ENCODE results near the gene ARPC5L.
"Not testable (repeated sequence)": the region's sequence is repeated elsewhere in the genome, so short reads cannot be mapped to it uniquely, and the experiment has no call there.

ARPC5L gene

GRCh38 chr9:124841075-124841821 is 20.7 kb upstream of the ARPC5L start:
- DNase-seq (ENCODE audit: low read depth): no peak

- no peak for DNase-seq (ENCODE audit: low read depth)
Measured at GRCh38 chr9:124843456-124844034, 18.4 kb upstream of the ARPC5L start.

DNA sequence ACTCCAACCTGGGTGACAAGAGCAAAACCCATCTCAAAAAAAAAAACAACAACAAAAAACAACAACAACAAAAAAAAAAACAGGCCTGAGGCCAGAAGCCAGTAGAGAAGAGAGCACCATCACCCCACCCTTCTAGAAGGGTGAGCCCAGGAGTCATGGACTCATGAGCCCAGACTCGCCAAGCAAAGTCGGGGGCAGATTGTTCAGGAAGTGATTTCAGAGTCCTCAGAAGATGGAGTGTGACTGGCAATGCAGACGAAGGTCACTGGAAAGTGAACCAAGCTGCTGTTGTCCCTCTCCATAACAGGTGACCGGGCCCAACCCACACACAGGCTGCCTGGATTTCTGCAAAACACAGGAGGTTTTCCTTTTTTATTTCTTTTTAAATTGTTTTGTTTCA is 17.6 kb upstream of the ARPC5L start:
- DNase-seq (ENCODE audit: low read depth): no peak

- DNase-seq (ENCODE audit: low read depth): not testable (repeated sequence)
Measured at GRCh38 chr9:124846467-124846866, 15.5 kb upstream of the ARPC5L start.

DNA sequence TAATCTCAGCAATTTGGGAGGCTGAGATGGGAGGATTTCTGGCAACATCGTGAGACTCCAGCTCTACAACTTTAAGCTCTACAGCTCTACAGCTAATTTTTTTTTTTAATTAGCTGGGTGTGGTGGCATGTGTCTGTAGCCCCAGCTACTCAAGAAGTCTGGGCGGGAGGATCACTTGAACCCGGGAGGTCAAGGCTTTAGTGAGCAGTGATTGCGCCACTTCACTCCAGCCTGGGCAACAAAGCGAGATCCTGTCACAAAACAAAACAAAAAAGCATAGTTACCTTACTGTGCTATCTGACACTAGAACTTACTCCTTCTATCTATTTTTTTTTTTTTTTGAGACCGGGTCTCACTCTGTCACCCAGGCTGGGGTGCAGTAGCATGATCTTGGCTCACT is 15.0 kb upstream of the ARPC5L start:
- no peak for DNase-seq (ENCODE audit: low read depth)

DNA sequence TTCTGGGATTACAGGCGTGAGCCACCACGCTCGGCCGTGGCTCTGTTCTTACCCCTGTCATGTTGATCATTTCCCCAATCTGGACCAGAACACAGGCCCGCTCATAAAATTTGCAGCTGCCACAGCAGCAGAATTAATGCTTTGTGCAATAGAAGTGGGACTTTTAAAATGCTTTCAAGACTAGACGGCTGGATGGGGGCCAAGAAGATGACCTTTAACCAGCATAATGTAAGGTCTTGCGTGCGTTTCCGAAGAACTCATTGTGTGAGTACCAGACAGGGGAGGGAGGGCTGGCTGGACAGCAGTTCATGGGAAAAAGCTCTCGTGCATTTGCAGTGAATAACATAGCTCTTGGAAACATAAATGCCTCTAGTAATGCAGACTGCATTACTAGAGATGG is 12.1 kb upstream of the ARPC5L start:
- DNase-seq (ENCODE audit: low read depth): no peak

DNA sequence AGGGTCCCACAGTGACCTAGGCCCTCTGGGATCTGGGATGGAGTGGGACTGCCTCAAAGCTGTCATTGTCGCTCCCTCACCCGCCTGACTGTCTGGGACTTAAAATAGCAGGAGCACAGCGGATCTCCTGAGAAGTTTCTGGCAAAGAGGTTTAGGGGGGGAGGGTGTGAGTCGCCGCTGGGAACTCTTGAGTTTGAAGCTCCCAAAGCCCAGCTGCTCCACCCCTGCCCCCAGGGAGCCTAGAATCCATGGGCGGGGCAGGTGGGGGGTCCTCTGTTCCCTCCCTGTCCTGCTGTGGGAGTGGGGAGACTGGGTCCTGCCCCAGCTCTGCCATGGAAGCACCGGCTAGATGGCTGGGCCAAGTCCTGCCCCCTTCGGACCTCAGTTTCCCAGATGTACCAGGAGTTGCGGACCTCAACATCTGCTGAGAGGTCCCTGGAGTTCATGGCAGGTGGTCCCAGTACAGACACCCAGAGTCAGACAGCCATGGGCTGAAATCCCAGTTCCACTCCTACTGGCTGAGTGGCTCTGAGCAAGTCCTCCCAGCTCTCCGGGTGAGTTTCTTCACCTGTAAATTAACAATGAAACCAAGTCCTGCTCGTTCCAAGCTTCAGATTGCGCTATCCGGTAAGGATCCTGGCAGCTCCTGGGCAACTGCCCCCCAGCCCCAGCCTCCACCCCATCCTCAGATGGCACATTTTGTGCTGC is 9.7 kb upstream of the ARPC5L start:
- DNase-seq (ENCODE audit: low read depth): no peak

DNA sequence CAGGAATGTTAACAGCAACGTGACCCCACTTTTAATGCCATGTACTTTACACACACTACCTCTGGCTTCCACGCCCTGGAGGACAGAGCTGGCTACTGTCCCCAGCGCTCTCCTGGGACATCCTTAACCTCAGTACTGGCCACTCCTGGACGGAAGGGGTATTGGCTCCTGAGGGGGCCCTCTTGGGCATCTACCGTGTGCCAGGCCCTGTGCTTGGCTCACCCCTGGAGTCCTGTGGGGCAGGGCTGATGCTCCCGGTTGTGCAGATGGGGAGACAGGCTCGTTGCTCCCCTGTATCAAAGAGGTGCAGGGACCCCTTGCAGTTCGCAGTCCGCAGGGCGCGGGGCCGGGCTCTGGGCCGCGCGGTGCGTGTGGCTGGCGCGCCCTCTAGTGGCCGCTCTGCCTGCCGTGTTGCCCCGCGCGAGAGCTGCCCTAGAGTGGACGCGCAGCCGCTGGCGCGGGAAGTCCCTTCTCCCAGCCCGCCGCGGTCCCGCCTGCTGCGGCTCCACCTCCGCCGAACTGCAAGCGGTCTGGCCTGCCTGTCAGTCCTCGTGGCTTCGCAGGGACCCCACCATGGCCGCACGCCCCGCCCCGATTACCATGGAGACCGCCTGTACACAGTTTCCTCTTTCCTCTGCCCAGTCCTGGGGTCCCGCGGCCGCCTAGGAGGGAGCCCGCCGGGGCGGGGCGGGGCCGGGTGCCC is 8.9 kb upstream of the ARPC5L start, which contains the start of gene WDR38:
WDR38 (plus strand) TSS at position 632 of the 703 bp plus-strand sequence. CDS start 72 bp downstream, outside the sequence.
- no peak for DNase-seq (ENCODE audit: low read depth)

- DNase-seq (ENCODE audit: low read depth): no peak
Measured at GRCh38 chr9:124853605-124854143, 8.3 kb upstream of the ARPC5L start.

- DNase-seq (ENCODE audit: low read depth): no peak
Measured at GRCh38 chr9:124854161-124854560, 7.8 kb upstream of the ARPC5L start.

- no peak for DNase-seq (ENCODE audit: low read depth)
Measured at GRCh38 chr9:124854822-124855221, 7.1 kb upstream of the ARPC5L start.

DNA sequence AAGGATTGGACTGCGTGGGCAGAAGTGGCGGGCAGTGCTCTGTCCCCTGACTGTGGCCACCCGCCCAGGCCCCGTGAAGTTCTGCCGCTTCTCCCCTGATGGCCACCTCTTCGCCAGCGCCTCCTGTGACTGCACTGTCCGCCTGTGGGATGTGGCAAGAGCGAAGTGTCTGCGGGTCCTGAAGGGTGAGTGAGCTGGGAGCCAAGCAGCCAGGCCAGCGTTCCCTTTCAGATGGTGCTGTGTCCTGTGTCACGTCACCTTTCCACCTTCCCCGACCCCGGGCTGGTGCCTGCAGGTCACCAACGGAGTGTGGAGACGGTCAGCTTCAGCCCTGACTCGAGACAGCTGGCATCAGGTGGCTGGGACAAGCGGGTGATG is 6.4 kb upstream of the ARPC5L start:
- DNase-seq (ENCODE audit: low read depth): no peak

GRCh38 chr9:124855944-124856765 is 5.8 kb upstream of the ARPC5L start:
- no peak for DNase-seq (ENCODE audit: low read depth)

- DNase-seq (ENCODE audit: low read depth): no peak
Measured at GRCh38 chr9:124857533-124858162, 4.3 kb upstream of the ARPC5L start.

DNA sequence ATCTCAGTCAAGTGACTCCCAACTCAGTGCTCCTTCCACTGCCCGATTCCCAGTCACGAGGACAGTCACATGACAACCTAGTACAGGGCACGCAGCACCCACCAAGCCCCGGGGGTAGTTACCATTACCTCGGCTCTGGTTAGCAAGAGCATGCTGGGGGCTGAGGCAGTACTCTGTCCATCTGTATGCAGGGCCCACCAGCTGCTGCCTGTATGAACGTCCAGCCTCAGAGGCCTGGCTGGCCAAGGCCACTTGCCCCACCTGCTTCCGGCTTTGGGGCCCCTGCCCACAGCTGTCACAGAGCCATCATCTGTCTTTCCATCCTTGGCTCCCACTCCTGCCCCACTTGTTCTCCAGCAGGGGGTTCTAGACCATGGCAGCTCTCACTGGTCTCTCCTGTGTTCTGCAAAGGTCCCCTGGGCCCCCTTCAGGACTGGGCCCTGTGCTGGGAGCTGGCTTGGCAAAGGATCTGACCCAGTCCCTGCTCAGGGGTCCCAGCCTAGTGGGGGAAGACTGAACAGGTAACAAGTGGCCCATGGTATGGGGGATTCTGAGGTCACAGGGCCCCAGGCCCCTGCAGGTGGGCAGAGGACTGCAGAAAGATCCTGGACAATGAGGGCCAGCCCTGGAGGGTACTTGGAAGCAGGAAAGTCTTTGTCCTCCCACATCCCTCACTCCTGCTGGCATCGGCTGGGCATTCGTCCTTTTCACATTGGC is 3.4 kb upstream of the ARPC5L start:
- no peak for DNase-seq (ENCODE audit: low read depth)

GRCh38 chr9:124859803-124860581 is 1.9 kb upstream of the ARPC5L start:
- DNase-seq (ENCODE audit: low read depth): no peak

GRCh38 chr9:124860582-124861341 is 1.2 kb upstream of the ARPC5L start:
- no peak for DNase-seq (ENCODE audit: low read depth)

DNA sequence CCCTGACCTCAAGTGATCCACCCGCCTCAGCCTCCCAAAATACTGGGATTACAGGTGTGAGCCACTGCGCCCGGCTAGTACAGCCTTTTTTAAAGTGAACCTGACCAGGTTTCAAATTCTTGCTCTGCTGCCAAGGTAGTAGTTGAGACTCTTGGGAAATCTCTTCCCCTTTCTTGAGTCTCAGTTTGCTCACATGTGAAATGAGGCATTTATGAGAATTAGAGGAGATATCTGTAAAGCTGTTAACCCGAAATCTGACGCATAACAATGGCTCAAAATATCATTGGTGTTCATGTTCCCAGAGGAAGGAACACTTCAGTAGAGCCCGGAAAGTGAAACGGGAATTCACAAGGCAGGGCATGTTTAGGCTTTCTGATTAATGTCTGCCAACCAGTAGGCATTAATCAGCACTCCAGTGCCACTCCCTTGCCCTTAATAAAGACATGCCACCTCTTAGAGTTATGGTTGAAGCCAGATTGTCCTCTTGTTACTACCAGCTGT is 1.5 kb downstream of the ARPC5L start:
- no peak for DNase-seq (ENCODE audit: low read depth)
